Stimulated activated CD4-positive, alpha-beta T cell treated with anti-CD3 and anti-CD28 coated beads, Interleukin-12 subunit alpha, Interleukin-12 subunit beta, amount 100 ng/mL, for 48 hours (primary cell): Measurements from ENCODE around the gene REP15.
"Not testable (repeated sequence)": the region's sequence is repeated elsewhere in the genome, so short reads cannot be mapped to it uniquely, and the experiment has no call there.

Experiments
- DNase-seq, 3 donors: peaks; one replicate each; pipeline ENCODE4 v3.0.0-alpha.2; 2020; ENCODE audit warnings: low read depth in 2 of 3, low spot score in 1 of 3

The REP15 gene, protein sequence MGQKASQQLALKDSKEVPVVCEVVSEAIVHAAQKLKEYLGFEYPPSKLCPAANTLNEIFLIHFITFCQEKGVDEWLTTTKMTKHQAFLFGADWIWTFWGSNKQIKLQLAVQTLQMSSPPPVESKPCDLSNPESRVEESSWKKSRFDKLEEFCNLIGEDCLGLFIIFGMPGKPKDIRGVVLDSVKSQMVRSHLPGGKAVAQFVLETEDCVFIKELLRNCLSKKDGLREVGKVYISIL

DNA sequence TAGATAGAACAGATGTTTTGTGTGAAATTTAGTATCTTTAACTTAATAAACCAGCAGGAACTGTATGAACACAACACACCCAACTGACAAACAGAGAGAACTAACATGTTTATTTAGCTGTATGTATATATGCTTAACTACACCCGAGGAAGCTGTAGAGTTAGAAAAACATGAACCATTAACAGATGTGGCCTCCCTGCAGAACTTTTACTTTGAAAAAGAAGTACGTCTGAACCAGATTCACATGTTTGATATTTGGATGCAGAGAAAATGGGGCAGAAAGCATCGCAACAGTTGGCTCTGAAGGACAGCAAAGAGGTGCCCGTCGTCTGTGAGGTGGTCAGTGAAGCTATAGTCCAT is at the start of gene REP15:
Gene REP15 (plus strand): TSS at position 155 of the 360 bp plus-strand sequence. CDS start 116 bp downstream, at position 271.
- no peak for DNase-seq

DNA sequence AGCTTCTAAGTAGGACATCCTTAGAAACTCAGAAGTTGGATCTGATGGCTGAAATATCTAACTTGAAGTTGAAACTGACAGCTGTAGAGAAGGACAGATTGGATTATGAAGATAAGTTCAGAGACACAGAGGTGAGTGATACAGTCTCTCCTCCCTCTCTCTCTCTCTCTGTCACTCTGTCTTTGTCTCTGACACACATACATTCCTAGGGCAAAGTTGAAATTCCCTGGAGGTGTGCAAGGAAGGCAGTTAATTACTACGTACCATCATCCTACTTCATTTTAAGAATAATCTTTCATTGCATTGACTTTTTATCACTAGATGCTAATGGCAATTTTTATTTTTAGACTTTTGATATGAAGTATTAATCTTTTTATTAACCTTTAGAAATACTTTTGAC is 46.2 kb upstream of the REP15 start:
- DNase-seq: no peak

DNA sequence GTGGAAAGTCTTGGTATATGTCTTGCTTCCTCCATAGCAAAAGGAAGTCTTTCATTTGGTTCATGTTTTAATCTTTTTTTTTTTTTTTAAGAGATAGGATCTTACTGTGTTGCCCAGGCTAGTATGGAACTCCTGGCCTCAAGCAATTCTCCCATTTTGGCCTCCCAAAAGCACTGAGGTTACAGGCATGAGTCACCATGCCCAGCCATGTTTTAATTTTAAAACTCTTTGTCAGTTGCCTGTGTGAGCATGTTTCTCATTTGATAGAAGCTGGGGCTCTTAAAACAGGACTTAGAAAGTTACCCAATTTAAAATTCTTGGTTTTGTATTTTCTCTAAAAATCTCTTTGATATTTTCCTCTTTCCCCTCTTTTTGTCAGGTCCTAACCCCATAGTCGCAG is 45.0 kb upstream of the REP15 start:
- DNase-seq: no peak

DNA sequence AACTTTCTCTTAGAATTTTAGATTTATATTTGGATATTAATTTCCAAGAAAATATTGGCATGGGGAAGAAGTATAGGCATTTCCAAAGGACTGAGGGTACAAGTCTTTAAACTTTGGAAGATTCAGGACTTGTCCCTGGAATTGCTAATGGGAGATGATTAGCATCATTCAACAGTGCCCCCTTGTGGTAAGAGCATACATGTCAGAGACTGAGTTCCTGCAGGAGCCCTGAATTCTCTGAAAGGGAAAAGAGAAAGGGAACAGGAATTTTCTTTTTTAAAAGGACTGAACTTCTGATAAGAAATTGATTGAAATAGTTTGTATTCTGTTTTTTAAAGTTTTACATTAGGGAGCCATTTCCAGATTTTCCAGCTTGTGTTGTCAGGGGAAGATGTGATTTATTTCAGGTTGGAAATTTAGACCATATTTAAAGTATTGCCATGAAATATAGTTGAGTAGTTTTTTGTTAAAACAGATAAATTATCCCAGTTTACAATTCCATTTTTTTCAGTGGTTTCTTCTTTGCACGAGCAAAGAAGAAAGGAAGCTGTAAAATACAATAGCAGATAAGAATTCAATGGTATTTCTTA is 44.0 kb upstream of the REP15 start:
- DNase-seq: peak in 2 of 3 donors; percentile 8 to 51

DNA sequence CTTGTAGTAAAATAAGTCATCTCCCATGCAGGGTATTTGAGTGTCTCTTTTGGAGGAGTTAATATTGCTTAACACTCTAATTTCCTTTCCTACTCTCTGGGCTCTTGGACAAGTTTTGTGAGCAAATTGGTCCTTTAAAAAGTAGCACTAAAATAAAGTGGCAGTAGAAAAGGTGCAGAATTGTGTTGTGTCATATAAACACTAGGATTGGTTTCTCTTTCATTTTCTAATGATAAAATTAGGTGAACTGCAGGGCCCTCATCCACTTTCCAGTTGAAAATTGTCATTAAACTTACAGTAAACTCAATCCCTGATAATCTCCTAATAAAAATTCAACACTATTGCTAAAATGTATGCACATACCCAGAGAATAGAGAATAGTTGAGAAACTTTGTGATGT is 42.6 kb upstream of the REP15 start:
- no peak for DNase-seq

DNA sequence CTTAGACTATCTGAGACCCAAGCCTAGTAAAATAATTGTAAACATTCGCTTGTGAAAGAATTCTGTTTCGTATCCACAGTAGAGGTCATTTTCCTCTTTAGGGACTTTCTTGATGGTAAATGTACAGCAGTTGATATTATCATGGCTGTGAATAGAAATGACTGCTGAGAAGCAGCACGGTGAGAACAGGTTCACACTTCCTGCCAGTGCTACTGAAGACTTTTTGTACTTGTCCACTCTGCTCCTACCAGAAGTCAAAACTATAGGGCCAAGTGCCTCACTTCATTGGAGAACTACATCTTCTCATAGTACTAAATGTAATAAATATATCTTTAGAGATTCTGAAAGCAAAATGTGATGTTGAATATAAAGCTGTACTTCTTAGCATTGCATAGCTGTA is 40.8 kb upstream of the REP15 start:
- not testable (repeated sequence) for DNase-seq

DNA sequence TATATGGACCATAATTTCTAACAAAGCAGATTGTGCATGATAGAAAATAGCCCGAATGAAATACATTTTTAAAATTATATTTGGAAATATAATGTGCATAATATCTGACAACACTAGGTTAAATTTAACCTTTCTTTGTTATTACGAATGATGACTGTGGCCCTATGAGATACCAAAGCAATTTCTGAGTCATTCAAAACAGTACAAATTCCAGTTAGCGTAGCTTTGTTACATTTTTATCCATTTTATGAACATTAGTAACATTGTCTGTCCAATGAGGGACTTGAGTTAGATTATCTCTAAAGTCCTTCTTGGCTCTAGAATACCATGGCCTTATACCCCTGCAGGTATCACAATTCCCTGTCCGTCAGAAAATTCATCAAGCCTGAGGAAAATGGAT is 39.0 kb upstream of the REP15 start:
- no peak for DNase-seq

DNA sequence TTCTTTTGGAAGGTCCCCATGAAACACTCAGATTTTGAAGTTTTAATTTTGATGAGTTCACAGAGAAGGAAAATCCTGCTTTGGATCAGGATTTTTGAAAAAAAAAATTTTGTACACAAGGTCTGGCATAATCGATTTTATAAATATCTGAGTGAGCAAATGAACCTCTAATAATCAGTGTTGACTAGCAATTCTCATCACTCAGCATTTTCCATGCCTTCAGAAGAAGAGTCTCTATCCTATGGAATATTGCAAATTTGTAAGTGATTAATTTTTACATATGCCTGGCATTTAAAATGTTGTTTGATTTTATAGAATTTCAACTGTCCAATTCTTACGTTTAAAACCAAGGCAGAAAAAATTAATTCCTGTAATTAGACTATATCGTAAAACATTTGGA is 30.5 kb upstream of the REP15 start:
- no peak for DNase-seq

DNA sequence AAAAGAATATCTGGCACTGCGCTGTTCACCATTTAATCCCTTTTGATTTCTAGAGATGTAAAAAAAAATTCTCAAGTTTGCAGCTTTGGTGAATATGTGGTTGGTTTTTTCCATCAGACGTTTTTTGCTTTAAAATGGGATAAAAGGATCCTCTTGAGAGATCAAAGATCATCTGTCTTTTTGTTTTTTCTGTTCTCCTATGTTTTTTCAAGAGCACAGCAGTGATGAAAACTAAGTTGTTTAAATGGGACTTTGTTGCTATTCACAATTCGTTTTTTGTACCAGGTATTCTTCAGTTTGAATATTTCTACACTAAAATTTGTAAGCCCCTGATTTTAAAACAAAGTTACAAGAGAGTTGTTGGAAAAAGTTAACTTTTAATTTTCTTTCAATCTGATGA is 29.7 kb upstream of the REP15 start:
- DNase-seq: no peak

DNA sequence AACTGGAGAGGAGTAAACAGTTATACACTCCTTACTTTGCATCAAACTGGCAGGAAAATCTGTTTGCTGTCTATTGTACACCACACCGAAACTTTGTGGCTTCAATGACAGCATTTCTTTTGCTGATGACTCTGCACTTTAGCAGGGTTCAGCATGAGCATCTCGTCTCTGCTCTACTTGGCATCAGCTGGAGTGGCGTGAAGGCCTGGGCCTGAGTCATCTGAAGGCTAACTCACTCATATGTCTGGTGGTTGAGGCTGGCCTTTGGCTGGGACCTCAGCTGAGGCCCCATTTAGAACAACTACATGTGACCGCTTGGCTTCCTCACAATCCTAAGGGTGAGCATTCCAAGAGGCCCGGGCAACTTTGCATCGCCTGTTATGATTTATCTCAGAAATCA is 28.7 kb upstream of the REP15 start:
- no peak for DNase-seq

DNA sequence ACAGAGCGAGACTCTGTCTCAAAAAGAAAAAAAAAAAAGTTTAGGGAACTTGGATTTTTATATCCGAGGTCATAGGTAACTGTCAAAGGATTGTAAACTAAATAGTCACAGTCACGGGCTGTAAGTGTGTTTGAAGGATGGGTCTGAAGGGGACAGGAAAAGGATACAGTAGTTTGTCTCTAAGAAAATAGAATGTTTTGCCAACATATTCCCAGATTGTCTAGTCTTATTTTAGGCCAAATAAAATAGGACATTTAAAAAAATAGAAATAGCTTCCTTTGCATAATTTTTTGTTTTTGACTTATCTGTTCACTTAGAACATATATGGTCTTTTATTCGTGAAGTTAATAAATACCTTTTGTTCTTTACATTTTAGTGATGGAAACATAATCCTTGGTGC is 24.2 kb upstream of the REP15 start:
- DNase-seq: no peak

DNA sequence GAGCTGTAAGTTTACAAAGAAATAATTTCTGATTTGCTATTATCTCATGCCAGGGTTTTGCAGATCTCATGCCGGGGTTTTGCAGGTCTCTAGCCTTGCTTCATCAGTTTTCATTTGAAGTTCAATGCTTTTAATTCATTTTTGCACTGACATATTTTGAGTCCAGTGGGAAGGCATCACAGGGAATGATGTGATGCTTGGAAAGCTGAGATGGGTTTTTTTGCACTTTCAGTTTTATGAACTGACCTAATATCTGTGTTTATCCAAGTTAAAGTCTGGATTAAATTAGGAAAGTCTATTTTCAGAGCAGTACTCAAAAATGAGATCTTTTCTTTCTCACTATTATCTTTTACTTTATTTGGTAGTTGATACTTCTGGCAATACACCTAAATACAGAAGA is 23.6 kb upstream of the REP15 start:
- no peak for DNase-seq

DNA sequence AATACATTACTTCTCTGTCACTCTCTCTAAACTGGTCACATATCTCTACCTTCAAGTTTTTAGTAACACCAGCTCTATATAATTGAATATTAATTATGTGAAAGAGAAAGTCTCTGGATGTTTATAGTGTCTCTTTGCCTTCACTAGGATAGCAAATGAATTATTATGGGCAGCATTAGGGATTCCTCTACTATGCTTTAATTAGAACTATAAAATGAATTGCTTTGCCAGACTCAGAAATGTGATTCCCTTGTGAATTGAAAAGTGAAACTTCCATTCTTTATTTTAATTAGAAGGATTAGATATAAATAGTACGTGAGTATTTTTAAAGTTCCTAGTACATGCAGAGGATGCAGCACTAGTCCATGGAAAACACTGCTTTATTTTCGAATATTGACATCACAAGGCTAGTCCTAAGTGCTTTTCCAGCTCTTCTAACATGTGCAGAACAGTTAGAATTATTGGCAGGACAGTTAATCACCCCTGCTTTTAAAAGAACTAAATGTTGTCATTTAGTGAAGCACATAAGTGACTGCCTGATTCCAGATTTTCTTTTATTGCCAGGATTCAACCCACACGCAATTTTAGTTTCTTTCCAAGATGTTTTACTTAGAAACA is 23.0 kb upstream of the REP15 start:
- no peak for DNase-seq

DNA sequence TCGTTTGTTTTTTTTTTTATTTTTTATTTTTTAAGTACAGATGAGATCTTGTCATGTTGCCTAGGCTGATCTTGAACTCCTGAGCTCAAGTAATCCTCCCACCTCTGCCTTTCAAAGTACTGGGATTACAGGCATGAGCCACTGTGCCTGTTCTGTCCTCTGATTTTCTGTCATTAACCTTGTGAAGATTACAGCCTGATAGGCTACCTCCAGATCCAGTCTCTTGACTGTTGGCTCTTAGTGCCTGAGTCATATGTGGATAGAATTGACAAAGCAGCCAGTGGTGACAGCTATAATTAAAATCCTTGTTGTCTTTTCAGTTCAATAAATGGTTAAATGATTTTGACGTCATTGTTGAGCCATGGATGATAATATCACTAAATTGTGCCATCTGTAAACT is 21.3 kb upstream of the REP15 start:
- DNase-seq: no peak

DNA sequence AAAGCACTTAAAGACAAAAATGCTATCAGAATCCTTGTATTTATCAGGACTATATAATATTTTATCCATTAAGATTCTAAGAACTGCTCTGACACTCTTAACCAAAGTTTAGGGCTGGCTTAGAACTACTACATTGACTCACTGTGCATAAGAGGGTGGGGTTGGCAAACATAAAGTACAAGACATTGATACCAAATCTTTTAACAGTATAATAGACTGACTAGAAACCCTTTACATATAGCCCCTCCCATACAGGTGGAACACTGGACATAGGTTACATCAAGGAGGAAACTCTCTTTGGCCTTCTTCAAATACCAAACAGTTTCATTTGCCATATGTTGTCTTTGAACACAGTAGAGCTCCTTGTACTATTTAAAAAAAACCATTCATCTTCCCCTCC is 15.6 kb upstream of the REP15 start:
- no peak for DNase-seq

DNA sequence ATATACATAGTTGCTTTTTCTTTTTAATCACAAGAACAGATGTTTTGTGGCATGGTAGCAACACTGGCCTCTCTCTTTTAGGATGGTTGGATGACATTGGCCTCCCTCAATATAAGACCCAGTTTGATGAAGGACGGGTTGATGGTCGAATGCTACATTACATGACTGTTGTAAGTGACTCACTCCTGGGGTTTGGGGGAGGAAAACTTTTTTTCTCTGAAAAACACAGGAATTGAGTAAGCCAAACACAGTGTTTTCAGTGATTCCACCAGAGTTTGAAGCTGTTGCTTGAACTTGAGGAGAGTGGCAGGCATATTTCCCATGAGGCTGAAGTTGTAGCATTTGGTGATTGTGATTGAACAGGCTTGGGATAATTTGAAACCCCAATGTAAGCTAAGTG is 13.7 kb upstream of the REP15 start:
- no peak for DNase-seq

DNA sequence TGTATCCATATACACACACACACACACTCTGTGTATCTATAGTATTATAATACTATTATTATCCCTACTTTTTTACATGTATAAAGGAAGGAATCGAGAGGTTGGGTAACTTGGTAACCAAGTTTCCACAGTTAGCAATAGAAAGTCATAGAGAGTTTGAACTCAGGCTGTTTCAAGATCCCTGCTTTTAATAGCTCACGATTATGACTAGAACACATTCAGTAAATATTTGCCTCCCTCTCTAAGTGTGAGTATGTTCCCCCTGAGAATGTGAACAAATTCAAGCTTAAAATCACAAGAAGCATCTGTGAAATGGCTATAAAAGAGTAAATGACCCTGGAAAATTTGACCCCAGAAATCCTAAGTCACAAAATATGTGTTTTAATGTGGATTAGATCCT is 11.0 kb upstream of the REP15 start:
- no peak for DNase-seq

DNA sequence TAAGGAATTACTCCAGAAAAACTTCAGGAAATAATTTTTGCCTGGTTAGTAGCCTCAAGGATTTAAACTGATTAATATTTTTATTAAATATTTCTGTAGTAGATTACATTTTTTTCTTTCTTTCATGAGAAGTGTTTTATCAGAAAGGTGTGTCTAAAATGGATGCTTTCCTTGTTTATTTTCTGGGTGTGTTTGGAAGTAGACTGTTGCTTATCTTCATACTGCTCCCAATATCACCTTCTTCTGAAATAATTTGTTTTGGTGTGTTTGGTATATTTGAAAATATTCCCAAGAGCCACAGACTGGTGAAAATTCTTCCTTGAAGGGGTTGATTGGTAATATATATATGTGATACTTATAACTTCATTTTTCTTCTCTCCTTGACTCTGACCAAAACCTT is 10.1 kb upstream of the REP15 start:
- DNase-seq: no peak

DNA sequence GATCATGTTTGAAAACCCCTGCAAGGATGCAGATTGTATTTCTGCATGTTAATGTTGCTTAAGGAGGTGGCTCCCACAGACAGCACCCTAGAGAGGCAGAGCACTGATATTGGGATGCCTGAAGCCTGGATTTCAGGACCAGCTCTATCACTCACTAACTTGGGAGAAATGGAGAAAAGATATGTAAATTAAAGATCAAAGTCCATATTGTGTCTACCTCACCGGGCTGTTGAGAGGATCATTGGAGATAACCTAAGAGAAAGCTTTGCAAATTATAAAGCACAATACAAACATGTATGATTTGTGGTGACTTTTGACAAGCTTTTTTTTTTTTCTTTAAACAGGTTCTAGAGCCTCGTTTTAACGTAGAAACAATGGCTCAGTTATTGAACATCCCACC is 7.6 kb upstream of the REP15 start:
- DNase-seq: no peak

DNA sequence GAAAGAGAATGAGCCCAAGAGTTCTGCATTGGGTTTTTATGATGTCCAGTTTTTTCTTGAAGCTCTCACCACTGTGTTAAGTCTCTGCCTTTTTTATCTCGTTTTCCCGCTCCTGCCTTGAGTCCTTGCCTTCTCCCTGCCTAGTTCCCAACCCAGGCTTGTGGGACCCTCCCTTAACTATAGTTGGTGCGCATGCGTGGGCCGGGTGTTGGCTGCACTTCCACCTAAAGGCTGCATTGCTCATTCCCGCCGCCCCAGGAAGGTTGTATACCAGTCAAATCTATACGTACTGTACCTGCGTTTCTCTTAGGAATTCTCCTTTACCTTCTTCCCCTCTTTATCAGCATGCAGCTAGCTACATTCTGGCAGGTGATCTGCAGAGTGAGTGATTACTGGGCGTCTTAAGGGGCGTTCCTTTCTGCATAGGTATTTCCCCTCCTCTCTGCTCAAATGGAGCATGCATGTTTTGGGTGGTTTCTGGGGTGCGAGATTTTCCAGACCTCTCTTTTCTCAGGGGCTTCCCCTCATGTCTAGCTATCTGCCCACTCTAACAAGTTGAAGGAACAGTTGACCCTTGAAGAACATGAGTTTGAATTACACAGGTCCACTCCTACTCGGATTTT is 6.6 kb upstream of the REP15 start:
- no peak for DNase-seq

DNA sequence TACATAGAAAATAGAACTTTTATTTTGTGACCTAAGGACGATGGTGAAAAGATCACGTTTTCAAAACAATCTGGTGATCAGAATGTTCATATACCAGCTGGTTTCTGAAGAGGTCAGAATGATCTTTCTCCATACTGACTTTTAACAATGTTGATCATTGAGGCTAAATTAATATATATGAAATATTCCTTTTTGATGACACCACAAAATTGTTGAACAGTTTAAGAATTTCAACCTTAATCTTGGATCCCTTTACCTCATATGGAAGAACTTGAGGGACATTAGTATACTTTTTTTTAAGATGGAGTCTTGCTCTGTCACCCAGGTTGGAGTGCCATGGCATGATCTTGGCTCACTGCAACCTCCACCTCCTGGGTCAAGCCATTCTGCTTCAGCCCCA is 2.8 kb upstream of the REP15 start:
- DNase-seq: no peak

DNA sequence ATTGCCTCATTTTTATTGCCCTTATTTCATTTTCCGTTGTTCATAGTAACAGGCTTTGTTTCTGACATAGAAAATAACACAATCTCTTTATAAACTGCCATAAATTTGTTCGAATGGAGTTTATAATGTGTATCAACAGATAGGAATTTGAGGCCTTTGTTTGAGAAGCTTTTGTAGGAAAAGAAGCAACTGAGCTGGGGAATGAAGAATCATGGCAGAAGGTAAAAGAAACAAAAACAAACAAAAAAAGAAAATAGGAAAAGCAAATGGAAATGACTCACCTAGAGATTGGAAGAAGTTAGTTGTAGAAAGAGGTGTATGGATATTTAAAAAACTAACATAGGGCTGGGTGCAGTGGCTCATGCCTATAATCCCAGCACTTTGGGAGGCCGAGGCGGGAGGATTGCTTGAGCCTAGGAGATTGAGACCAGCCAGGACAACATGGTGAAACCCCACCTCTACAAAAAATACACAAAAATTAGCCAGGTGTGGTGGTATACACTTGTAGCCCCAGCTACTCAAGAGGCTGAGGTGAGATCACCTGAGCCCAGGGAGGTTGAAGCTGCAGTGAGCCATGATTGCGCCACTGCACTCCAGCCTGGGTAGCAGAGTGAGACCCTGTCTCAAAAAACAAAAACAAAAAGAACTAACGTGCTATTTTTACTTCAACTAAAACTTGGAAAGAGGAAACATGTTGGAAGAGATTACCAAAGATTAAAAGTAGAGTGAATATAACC is 523 bp upstream of the REP15 start:
- no peak for DNase-seq
